RPMI7951 (cell line): ENCODE data around the gene NSUN3. TPM values are rescaled to one million over a fixed set of nuclear protein-coding genes. Genes with fewer than 3 reads are reported as not detected.

ENCODE experiments used
- DNase-seq: peaks from one replicate; pipeline ENCODE4 v3.0.0-alpha.2; 2012; ENCODE audit warnings: low read depth
- total RNA-seq: library from RNA; depleted of rRNA; stranded (reverse); fragments of >200 nt; shearing (Covaris generic); gene quantifications from 2 replicates; pipeline ENCODE4 v1.2.3, GENCODE V29; 2014

The NSUN3 gene
- total RNA-seq, 1 experiment from 2014 or later, result 12.3 TPM

- no peak for DNase-seq
Observed at GRCh38 chr3:94118390-94118789, 55.5 kb downstream of the NSUN3 start.

- DNase-seq, result no peak
Observed at GRCh38 chr3:94121161-94121560, 58.3 kb downstream of the NSUN3 start.

- DNase-seq, result no peak
Observed at GRCh38 chr3:94127115-94127514, 64.3 kb downstream of the NSUN3 start.

- no peak for DNase-seq
Observed at GRCh38 chr3:94130690-94131089, 67.8 kb downstream of the NSUN3 start.

- DNase-seq, result no peak
Observed at GRCh38 chr3:94132777-94133176, 69.9 kb downstream of the NSUN3 start.

- no peak for DNase-seq
Observed at GRCh38 chr3:94136133-94136532, 73.3 kb downstream of the NSUN3 start.

- DNase-seq, result no peak
Observed at GRCh38 chr3:94137377-94137776, 74.5 kb downstream of the NSUN3 start.

GRCh38 chr3:94146455-94146854 lies 83.6 kb downstream of the NSUN3 start:
- DNase-seq, result no peak

- DNase-seq, result no peak
Observed at GRCh38 chr3:94147012-94147411, 84.2 kb downstream of the NSUN3 start.

GRCh38 chr3:94150113-94150512 lies 87.3 kb downstream of the NSUN3 start:
- DNase-seq, result no peak

- DNase-seq, result no peak
Observed at GRCh38 chr3:94156626-94157025, 93.8 kb downstream of the NSUN3 start.

- DNase-seq, result no peak
Observed at GRCh38 chr3:94158512-94158911, 95.7 kb downstream of the NSUN3 start.

- peak; percentile 50 for DNase-seq
Observed at GRCh38 chr3:94159062-94159828, 96.4 kb downstream of the NSUN3 start.

GRCh38 chr3:94162700-94163099 lies 99.8 kb downstream of the NSUN3 start:
- peak; percentile 50 for DNase-seq

- no peak for DNase-seq
Observed at GRCh38 chr3:94167346-94167745, 104.5 kb downstream of the NSUN3 start.

GRCh38 chr3:94167796-94168195 lies 104.9 kb downstream of the NSUN3 start:
- no peak for DNase-seq

GRCh38 chr3:94171954-94172353 lies 109.1 kb downstream of the NSUN3 start:
- no peak for DNase-seq

GRCh38 chr3:94172695-94173310 lies 109.9 kb downstream of the NSUN3 start:
- DNase-seq, result no peak

GRCh38 chr3:94173673-94174434 lies 111.0 kb downstream of the NSUN3 start:
- no peak for DNase-seq

GRCh38 chr3:94175677-94176076 lies 112.8 kb downstream of the NSUN3 start:
- DNase-seq, result no peak

- DNase-seq, result no peak
Observed at GRCh38 chr3:94176988-94177745, 114.3 kb downstream of the NSUN3 start.
